WTC11 (cell line): Measurements from ENCODE around the gene FUT6. TPM values are rescaled to one million over a fixed set of nuclear protein-coding genes. Genes with fewer than 3 reads are reported as not detected.

Experiments
- ATAC-seq: fragments of 200-7000 bp; cut with Tn5 transposase; 2 replicates; pipeline ENCODE4 v1.10.0; 2021; ENCODE audit warnings: mild to moderate bottlenecking, moderate library complexity
- CTCF ChIA-PET: fragments of 300-600 bp; sonication (Branson Sonifier 250); formaldehyde crosslinking; loops from one replicate; lab custom pipeline; 2021; ENCODE audit warnings: antibody characterized with exemption; lab: Charles Lee
- POLR2A ChIA-PET: fragments of 350-600 bp; sonication (Branson Sonifier 250); formaldehyde crosslinking; loops from one replicate; lab custom pipeline; 2021; ENCODE audit warnings: antibody characterized with exemption; lab: Charles Lee
- DNase-seq: peaks from one replicate; pipeline ENCODE4 v3.0.0; 2021; ENCODE audit warnings: low spot score
- H3K27ac Mint-ChIP-seq: 2 replicates; pipeline ENCODE4 v1.8.0; 2021; ENCODE audit warnings: mixed read lengths
- H3K27me3 Mint-ChIP-seq: 2 replicates; pipeline ENCODE4 v1.8.0; 2021; ENCODE audit warnings: low read depth, mild to moderate bottlenecking, moderate library complexity, mixed read lengths
- H3K36me3 Mint-ChIP-seq: 2 replicates; pipeline ENCODE4 v1.8.0; 2021; ENCODE audit warnings: mixed read lengths
- H3K4me1 Mint-ChIP-seq: 2 replicates; pipeline ENCODE4 v1.8.0; 2022; ENCODE audit warnings: mixed read lengths
- H3K4me3 Mint-ChIP-seq: 2 replicates; pipeline ENCODE4 v1.8.0; 2021; ENCODE audit warnings: mild to moderate bottlenecking, moderate library complexity, mixed read lengths
- H3K9me3 Mint-ChIP-seq: 2 replicates; pipeline ENCODE4 v1.8.0; 2021; ENCODE audit warnings: mixed read lengths
- ATF1 ChIP-seq: sonication (generic); formaldehyde crosslinking; IDR thresholded peaks from 2 replicates; pipeline ENCODE4 v1.8.1; 2023; ENCODE audit warnings: mild to moderate bottlenecking, moderate library complexity, missing genetic modification reagents
- ESRRA ChIP-seq: sonication (generic); formaldehyde crosslinking; IDR thresholded peaks from 2 replicates; pipeline ENCODE4 v1.8.1; 2022; ENCODE audit warnings: mild to moderate bottlenecking, missing genetic modification reagents, borderline replicate concordance
- FOXP1 ChIP-seq: sonication (generic); formaldehyde crosslinking; IDR thresholded peaks from 2 replicates; pipeline ENCODE4 v1.8.0; 2022; ENCODE audit warnings: missing genetic modification reagents, mild to moderate bottlenecking, moderate library complexity, borderline replicate concordance
- GTF2I ChIP-seq: fragments of 250-450 bp; sonication (Bioruptor Pico); conservative IDR thresholded peaks from 2 replicates; pipeline ENCODE4 v1.4.0; 2021; ENCODE audit warnings: mild to moderate bottlenecking
- IRF2 ChIP-seq: sonication (generic); formaldehyde crosslinking; IDR thresholded peaks from 2 replicates; pipeline ENCODE4 v1.8.0; 2022; ENCODE audit warnings: low read depth, missing genetic modification reagents, borderline replicate concordance
- NFATC4 ChIP-seq: fragments of 250-450 bp; sonication (Bioruptor Pico); IDR thresholded peaks from 2 replicates; pipeline ENCODE4 v1.9.0; 2021; ENCODE audit warnings: mild to moderate bottlenecking
- NR1H2 ChIP-seq: sonication (generic); formaldehyde crosslinking; IDR thresholded peaks from 2 replicates; pipeline ENCODE4 v1.9.0; 2021; ENCODE audit warnings: mild to moderate bottlenecking, moderate library complexity, missing genetic modification reagents
- OVOL2 ChIP-seq: fragments of 250-450 bp; sonication (Bioruptor Pico); IDR thresholded peaks from 2 replicates; pipeline ENCODE4 v1.9.0; 2021; ENCODE audit warnings: mild to moderate bottlenecking, borderline replicate concordance
- RORB ChIP-seq: fragments of 250-450 bp; sonication (Bioruptor Pico); IDR thresholded peaks from 2 replicates; pipeline ENCODE4 v1.9.0; 2021; ENCODE audit warnings: mild to moderate bottlenecking
- ZNF219 ChIP-seq: sonication (generic); formaldehyde crosslinking; IDR thresholded peaks from 2 replicates; pipeline ENCODE4 v1.8.0; 2023; ENCODE audit warnings: missing genetic modification reagents, mild to moderate bottlenecking, borderline replicate concordance
- total RNA-seq: library from RNA; stranded (reverse); gene quantifications from 3 replicates; pipeline ENCODE4 v1.2.3, GENCODE V29; 2021
- TF ChIP-seq, protein P1 (sequence below): sonication (generic); formaldehyde crosslinking; IDR thresholded peaks from 2 replicates; pipeline ENCODE4 v1.8.1; 2022; ENCODE audit warnings: low read depth, mild to moderate bottlenecking, moderate library complexity, missing genetic modification reagents, borderline replicate concordance
- TF ChIP-seq, protein P2 (sequence below): sonication (generic); formaldehyde crosslinking; IDR thresholded peaks from 2 replicates; pipeline ENCODE4 v1.8.1; 2022; ENCODE audit warnings: mild to moderate bottlenecking, moderate library complexity, missing genetic modification reagents
- TF ChIP-seq, protein P3 (sequence below): fragments of 250-450 bp; sonication (Bioruptor Pico); IDR thresholded peaks from 2 replicates; pipeline ENCODE4 v1.8.0; 2021; ENCODE audit warnings: mild to moderate bottlenecking
- TF ChIP-seq, protein P4 (sequence below): sonication (generic); formaldehyde crosslinking; IDR thresholded peaks from 2 replicates; pipeline ENCODE4 v1.8.1; 2023; ENCODE audit warnings: mild to moderate bottlenecking, missing genetic modification reagents
- TF ChIP-seq, protein P5 (sequence below): fragments of 250-450 bp; sonication (Bioruptor Pico); IDR thresholded peaks from 2 replicates; pipeline ENCODE4 v1.9.0; 2021; ENCODE audit warnings: moderate library complexity, mild to moderate bottlenecking, inconsistent platforms, borderline replicate concordance
- TF ChIP-seq, protein P6 (sequence below): sonication (generic); formaldehyde crosslinking; IDR thresholded peaks from 2 replicates; pipeline ENCODE4 v1.8.1; 2023; ENCODE audit warnings: mild to moderate bottlenecking, missing genetic modification reagents
- TF ChIP-seq, protein P7 (sequence below): sonication (generic); formaldehyde crosslinking; IDR thresholded peaks from 2 replicates; pipeline ENCODE4 v1.8.0; 2022; ENCODE audit warnings: missing genetic modification reagents

Gene FUT6
- total RNA-seq, 1 experiment from 2014 or later = not detected

DNA sequence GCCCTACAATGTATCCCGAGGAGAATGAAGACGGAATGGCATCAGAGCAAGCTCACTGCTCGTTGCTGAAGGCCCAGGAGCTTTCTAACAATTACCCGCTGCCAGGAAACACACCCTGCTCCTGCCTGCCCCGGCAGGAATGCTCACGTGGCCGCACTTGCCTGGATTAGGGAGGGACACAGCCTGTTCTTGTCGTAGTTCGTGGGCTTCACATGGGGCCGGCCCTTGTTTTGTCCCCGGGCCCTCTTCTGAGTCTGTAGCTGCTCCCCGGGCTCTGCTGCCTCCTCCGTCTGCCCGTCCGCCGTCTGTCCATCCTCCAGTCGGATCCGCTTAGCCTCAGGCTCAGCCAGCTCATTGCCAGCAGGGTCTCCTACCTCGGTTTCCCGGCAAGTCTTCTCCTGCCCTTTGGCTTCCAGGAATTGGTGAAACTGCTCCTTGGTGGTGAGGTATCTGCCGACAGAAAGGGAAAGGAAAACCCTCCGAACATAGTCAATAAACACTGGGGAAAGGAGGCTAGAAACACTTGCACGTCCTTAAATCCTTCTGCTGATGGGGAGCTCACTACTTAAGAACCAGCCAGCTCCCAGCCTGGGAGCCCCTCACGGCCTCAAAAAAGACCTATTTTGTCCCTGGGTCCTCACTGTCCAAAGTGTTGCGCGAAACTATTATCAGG lies 49.5 kb downstream of the FUT6 start:
- CTCF ChIA-PET = interaction anchor here (0.7 to 3.0 kb wide), 4 partner anchors 14 to 232 kb away, joined by 3 to 19 read pairs (median 6); partner anchors contain the start of genes NRTN and RPL36
- Mint-ChIP-seq H3K27ac (peak overlapping the region; percentile 87), H3K27me3 (no peaks in the 10 kb centered on the region; the same call in 1 of the 2 replicates), H3K36me3 (peaks cover 21% of the 10 kb centered on the region), H3K4me3 (peak overlapping the region; percentile 98), H3K9me3 (peaks cover 4% of the 10 kb centered on the region; the same call in 1 of the 2 replicates), H3K4me1 (peaks cover 5% of the 10 kb centered on the region)
- POLR2A ChIA-PET = interaction anchor here (1.0 to 1.5 kb wide), 2 partner anchors 50 to 70 kb away, joined by 4 to 5 read pairs; partner anchors contain the start of genes CATSPERD and LONP1
- no peak for DNase-seq
- TF ChIP-seq OVOL2 (CRISPR knock-in tag) (no peak), GTF2I (CRISPR knock-in tag) (peak; percentile 75; the same call in 1 of the 2 replicates)
- ATAC-seq = no peak

DNA sequence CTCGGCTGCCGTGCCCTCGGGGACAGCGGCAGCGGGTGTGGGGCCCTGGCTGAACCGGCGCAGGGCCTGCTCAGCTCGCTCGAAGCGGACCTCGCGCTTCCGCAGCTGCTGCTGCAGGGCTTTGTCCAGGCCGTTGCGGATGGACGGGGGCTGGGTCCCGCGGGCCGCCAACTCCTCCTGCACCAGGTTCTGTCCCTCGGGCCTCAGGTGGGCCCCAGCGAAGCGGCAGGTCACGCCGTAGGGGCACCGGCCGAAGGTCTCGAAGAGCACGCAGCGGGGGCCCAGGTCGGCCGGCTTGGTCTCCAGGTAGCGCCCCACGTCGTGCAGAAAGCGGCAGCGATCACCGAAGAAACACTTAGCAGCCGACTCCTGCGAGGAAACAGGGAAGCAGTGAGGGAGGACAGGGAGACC lies 50.1 kb downstream of the FUT6 start:
- no peak overlapping the region for H3K27ac Mint-ChIP-seq
- H3K27me3 Mint-ChIP-seq = no peaks in the 10 kb centered on the region; the same call in 1 of the 2 replicates
- CTCF ChIA-PET = interaction anchor here (3.0 kb wide), 1 partner anchor 15 kb away, joined by 19 read pairs; the partner anchor contains the start of gene NRTN
- no peak for ATAC-seq
- H3K4me3 Mint-ChIP-seq = peak overlapping the region; percentile 36; the same call in 1 of the 2 replicates
- no peak for DNase-seq
- H3K9me3 Mint-ChIP-seq = peaks cover 4% of the 10 kb centered on the region; the same call in 1 of the 2 replicates
- H3K36me3 Mint-ChIP-seq = peaks cover 21% of the 10 kb centered on the region
- H3K4me1 Mint-ChIP-seq = peaks cover 5% of the 10 kb centered on the region
- POLR2A ChIA-PET = no interaction called here
- TF ChIP-seq, protein P1, sequence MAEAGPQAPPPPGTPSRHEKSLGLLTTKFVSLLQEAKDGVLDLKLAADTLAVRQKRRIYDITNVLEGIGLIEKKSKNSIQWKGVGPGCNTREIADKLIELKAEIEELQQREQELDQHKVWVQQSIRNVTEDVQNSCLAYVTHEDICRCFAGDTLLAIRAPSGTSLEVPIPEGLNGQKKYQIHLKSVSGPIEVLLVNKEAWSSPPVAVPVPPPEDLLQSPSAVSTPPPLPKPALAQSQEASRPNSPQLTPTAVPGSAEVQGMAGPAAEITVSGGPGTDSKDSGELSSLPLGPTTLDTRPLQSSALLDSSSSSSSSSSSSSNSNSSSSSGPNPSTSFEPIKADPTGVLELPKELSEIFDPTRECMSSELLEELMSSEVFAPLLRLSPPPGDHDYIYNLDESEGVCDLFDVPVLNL = no peak

DNA sequence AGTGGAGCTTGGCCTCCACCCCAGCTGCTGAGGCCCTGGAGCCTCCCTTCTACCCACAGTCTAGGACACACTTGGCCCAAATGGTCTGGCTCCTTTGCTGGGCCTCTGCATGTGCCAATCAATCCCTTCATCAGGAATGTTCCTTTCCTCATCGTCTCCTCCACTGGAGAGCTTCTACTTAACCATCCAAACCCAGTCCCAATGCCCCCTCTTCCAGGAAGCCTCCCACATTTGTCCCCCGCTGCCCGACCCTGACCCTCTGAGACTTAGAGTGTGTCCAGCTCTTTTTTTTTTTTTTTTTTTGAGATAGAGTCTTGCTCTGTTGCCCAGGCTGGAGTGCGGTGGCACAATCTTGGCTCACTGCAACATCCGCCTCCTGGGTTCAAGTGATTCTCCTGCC lies 51.1 kb downstream of the FUT6 start:
- Mint-ChIP-seq H3K27ac (no peak overlapping the region), H3K9me3 (peaks cover 4% of the 10 kb centered on the region; the same call in 1 of the 2 replicates), H3K4me1 (peaks cover 5% of the 10 kb centered on the region), H3K36me3 (peaks cover 21% of the 10 kb centered on the region), H3K27me3 (no peaks in the 10 kb centered on the region), H3K4me3 (no peak overlapping the region)
- no peak for ATAC-seq
- TF ChIP-seq, protein P2, sequence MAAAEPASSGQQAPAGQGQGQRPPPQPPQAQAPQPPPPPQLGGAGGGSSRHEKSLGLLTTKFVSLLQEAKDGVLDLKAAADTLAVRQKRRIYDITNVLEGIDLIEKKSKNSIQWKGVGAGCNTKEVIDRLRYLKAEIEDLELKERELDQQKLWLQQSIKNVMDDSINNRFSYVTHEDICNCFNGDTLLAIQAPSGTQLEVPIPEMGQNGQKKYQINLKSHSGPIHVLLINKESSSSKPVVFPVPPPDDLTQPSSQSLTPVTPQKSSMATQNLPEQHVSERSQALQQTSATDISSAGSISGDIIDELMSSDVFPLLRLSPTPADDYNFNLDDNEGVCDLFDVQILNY (CRISPR knock-in tag) = no peak
- TF ChIP-seq, protein P3, sequence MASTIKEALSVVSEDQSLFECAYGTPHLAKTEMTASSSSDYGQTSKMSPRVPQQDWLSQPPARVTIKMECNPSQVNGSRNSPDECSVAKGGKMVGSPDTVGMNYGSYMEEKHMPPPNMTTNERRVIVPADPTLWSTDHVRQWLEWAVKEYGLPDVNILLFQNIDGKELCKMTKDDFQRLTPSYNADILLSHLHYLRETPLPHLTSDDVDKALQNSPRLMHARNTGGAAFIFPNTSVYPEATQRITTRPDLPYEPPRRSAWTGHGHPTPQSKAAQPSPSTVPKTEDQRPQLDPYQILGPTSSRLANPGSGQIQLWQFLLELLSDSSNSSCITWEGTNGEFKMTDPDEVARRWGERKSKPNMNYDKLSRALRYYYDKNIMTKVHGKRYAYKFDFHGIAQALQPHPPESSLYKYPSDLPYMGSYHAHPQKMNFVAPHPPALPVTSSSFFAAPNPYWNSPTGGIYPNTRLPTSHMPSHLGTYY = no peak
- TF ChIP-seq IRF2 (CRISPR knock-in tag) (no peak), FOXP1 (CRISPR knock-in tag) (no peak), NFATC4 (CRISPR knock-in tag) (no peak), ZNF219 (CRISPR knock-in tag) (no peak), GTF2I (CRISPR knock-in tag) (no peak), RORB (CRISPR knock-in tag) (no peak), NR1H2 (CRISPR knock-in tag) (no peak), ESRRA (no peak), ATF1 (CRISPR knock-in tag) (no peak)
- TF ChIP-seq, protein P4, sequence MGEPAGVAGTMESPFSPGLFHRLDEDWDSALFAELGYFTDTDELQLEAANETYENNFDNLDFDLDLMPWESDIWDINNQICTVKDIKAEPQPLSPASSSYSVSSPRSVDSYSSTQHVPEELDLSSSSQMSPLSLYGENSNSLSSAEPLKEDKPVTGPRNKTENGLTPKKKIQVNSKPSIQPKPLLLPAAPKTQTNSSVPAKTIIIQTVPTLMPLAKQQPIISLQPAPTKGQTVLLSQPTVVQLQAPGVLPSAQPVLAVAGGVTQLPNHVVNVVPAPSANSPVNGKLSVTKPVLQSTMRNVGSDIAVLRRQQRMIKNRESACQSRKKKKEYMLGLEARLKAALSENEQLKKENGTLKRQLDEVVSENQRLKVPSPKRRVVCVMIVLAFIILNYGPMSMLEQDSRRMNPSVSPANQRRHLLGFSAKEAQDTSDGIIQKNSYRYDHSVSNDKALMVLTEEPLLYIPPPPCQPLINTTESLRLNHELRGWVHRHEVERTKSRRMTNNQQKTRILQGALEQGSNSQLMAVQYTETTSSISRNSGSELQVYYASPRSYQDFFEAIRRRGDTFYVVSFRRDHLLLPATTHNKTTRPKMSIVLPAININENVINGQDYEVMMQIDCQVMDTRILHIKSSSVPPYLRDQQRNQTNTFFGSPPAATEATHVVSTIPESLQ (CRISPR knock-in tag) = no peak
- TF ChIP-seq, protein P5, sequence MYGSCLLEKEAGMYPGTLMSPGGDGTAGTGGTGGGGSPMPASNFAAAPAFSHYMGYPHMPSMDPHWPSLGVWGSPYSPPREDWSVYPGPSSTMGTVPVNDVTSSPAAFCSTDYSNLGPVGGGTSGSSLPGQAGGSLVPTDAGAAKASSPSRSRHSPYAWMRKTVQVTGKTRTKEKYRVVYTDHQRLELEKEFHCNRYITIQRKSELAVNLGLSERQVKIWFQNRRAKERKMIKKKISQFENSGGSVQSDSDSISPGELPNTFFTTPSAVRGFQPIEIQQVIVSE (CRISPR knock-in tag) = no peak
- TF ChIP-seq, protein P6, sequence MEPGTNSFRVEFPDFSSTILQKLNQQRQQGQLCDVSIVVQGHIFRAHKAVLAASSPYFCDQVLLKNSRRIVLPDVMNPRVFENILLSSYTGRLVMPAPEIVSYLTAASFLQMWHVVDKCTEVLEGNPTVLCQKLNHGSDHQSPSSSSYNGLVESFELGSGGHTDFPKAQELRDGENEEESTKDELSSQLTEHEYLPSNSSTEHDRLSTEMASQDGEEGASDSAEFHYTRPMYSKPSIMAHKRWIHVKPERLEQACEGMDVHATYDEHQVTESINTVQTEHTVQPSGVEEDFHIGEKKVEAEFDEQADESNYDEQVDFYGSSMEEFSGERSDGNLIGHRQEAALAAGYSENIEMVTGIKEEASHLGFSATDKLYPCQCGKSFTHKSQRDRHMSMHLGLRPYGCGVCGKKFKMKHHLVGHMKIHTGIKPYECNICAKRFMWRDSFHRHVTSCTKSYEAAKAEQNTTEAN (CRISPR knock-in tag) = no peak
- TF ChIP-seq, protein P7, sequence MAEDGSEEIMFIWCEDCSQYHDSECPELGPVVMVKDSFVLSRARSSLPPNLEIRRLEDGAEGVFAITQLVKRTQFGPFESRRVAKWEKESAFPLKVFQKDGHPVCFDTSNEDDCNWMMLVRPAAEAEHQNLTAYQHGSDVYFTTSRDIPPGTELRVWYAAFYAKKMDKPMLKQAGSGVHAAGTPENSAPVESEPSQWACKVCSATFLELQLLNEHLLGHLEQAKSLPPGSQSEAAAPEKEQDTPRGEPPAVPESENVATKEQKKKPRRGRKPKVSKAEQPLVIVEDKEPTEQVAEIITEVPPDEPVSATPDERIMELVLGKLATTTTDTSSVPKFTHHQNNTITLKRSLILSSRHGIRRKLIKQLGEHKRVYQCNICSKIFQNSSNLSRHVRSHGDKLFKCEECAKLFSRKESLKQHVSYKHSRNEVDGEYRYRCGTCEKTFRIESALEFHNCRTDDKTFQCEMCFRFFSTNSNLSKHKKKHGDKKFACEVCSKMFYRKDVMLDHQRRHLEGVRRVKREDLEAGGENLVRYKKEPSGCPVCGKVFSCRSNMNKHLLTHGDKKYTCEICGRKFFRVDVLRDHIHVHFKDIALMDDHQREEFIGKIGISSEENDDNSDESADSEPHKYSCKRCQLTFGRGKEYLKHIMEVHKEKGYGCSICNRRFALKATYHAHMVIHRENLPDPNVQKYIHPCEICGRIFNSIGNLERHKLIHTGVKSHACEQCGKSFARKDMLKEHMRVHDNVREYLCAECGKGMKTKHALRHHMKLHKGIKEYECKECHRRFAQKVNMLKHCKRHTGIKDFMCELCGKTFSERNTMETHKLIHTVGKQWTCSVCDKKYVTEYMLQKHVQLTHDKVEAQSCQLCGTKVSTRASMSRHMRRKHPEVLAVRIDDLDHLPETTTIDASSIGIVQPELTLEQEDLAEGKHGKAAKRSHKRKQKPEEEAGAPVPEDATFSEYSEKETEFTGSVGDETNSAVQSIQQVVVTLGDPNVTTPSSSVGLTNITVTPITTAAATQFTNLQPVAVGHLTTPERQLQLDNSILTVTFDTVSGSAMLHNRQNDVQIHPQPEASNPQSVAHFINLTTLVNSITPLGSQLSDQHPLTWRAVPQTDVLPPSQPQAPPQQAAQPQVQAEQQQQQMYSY (CRISPR knock-in tag) = no peak
- ChIA-PET CTCF (no interaction called here), POLR2A (no interaction called here)
- no peak for DNase-seq
